ENCODE data around the gene SPDYE6.

DNA sequence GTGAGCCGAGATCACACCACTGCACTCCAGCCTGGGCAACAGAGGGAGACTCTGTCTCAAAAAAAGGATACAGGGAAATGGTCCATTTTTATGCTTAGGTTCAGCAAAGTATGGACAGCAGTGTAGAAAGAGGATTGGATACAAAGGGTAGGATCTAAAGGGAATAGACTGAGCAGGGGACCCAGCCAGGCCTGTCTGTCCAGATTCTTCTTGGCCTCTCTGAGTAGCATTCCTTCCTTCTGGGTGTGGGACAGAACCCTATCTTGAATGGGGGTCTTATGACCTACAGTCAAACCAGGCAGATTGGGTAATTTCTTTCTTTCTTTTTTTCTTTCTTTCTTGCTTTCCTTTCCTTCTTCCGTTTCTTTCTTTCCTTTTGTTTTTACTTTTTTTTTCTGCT is 43.9 kb downstream of the SPDYE6 start:
- no peak for TF ChIP-seq POLR2AphosphoS5 (IDR thresholded peaks at IDR 0.05)
- TF ChIP-seq POLR2A (IDR thresholded peaks at IDR 0.05) = no peak
- TF ChIP-seq, protein P1, sequence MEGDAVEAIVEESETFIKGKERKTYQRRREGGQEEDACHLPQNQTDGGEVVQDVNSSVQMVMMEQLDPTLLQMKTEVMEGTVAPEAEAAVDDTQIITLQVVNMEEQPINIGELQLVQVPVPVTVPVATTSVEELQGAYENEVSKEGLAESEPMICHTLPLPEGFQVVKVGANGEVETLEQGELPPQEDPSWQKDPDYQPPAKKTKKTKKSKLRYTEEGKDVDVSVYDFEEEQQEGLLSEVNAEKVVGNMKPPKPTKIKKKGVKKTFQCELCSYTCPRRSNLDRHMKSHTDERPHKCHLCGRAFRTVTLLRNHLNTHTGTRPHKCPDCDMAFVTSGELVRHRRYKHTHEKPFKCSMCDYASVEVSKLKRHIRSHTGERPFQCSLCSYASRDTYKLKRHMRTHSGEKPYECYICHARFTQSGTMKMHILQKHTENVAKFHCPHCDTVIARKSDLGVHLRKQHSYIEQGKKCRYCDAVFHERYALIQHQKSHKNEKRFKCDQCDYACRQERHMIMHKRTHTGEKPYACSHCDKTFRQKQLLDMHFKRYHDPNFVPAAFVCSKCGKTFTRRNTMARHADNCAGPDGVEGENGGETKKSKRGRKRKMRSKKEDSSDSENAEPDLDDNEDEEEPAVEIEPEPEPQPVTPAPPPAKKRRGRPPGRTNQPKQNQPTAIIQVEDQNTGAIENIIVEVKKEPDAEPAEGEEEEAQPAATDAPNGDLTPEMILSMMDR (IDR thresholded peaks at IDR 0.05) = no peak

Data from breast epithelium (tissue), 3 donors.